Trophoblast cell (in vitro differentiated cells and primary cell): ENCODE data around the gene LCA5L.

ENCODE experiments used
- DNase-seq, 2 donors: peaks; one replicate each; pipeline ENCODE4 v3.0.0-alpha.2; 2016
- H2AFZ ChIP-seq: 2 replicates; pipeline ENCODE4 v1.6.1; 2013; ENCODE audit warnings: low read length, moderate library complexity, mild to moderate bottlenecking; ENCODE audit not compliant: insufficient read depth, poor library complexity
- H2AK5ac ChIP-seq: 2 replicates; pipeline ENCODE4 v1.6.1; 2013; ENCODE audit warnings: mild to moderate bottlenecking, low read length
- H2BK120ac ChIP-seq: 2 replicates; pipeline ENCODE4 v1.6.1; 2013; ENCODE audit warnings: low read length, mild to moderate bottlenecking, moderate library complexity; ENCODE audit not compliant: insufficient read depth, poor library complexity
- H2BK12ac ChIP-seq: 2 replicates; pipeline ENCODE4 v1.6.1; 2013; ENCODE audit warnings: mild to moderate bottlenecking, low read length, moderate library complexity
- H2BK5ac ChIP-seq: 2 replicates; pipeline ENCODE4 v1.6.1; 2013; ENCODE audit warnings: low read length, low read depth, moderate library complexity, mild to moderate bottlenecking; ENCODE audit not compliant: poor library complexity
- H3K14ac ChIP-seq: 2 replicates; pipeline ENCODE4 v1.6.1; 2013; ENCODE audit warnings: mild to moderate bottlenecking, low read length
- H3K18ac ChIP-seq: 2 replicates; pipeline ENCODE4 v1.6.1; 2013; ENCODE audit warnings: mild to moderate bottlenecking, low read length
- H3K23ac ChIP-seq: 2 replicates; pipeline ENCODE4 v1.6.1; 2013; ENCODE audit warnings: low read length
- H3K27ac ChIP-seq: 2 replicates; pipeline ENCODE4 v1.5.1; 2013; ENCODE audit warnings: low read depth, mild to moderate bottlenecking, inconsistent platforms, low read length, moderate library complexity
- H3K27me3 ChIP-seq: 2 replicates; pipeline ENCODE4 v1.6.1; 2013; ENCODE audit warnings: inconsistent platforms, mild to moderate bottlenecking, low read length, moderate library complexity; ENCODE audit not compliant: insufficient read depth
- H3K36me3 ChIP-seq, 2 experiments: 1 replicate in 1 of 2; 2 replicates in 1 of 2; pipeline ENCODE4 v1.6.1; 2013; ENCODE audit warnings: low read length in 2 of 2, mild to moderate bottlenecking in 2 of 2, moderate library complexity in 1 of 2; ENCODE audit not compliant: insufficient read depth in 2 of 2, control insufficient read depth in 1 of 2
- H3K4ac ChIP-seq: 2 replicates; pipeline ENCODE4 v1.6.1; 2013; ENCODE audit warnings: low read depth, mild to moderate bottlenecking, low read length, moderate library complexity
- H3K4me1 ChIP-seq, 2 experiments: 1 replicate in 1 of 2; 2 replicates in 1 of 2; pipeline ENCODE4 v1.6.1; 2013; ENCODE audit warnings: low read length in 2 of 2, mild to moderate bottlenecking in 2 of 2, moderate library complexity in 1 of 2; ENCODE audit not compliant: insufficient read depth in 2 of 2, control insufficient read depth in 1 of 2
- H3K4me2 ChIP-seq: 2 replicates; pipeline ENCODE4 v1.6.1; 2013; ENCODE audit warnings: inconsistent platforms, mild to moderate bottlenecking, low read length, moderate library complexity
- H3K4me3 ChIP-seq: 2 replicates; pipeline ENCODE4 v1.5.1; 2013; ENCODE audit warnings: mild to moderate bottlenecking, low read depth, low read length, inconsistent platforms
- H3K79me1 ChIP-seq: one replicate; pipeline ENCODE4 v1.6.1; 2013; ENCODE audit warnings: low read length
- H3K79me2 ChIP-seq: 2 replicates; pipeline ENCODE4 v1.6.1; 2013; ENCODE audit warnings: low read length, mild to moderate bottlenecking; ENCODE audit not compliant: control insufficient read depth, insufficient read depth, poor library complexity
- H3K9ac ChIP-seq: 2 replicates; pipeline ENCODE4 v1.6.1; 2013; ENCODE audit warnings: mild to moderate bottlenecking, low read length
- H3K9me3 ChIP-seq: 2 replicates; pipeline ENCODE4 v1.6.1; 2013; ENCODE audit warnings: low read depth, mild to moderate bottlenecking, control low read depth, inconsistent platforms, low read length; ENCODE audit not compliant: insufficient read depth
- H4K12ac ChIP-seq: 2 replicates; pipeline ENCODE4 v1.6.1; 2013; ENCODE audit warnings: low read depth, mild to moderate bottlenecking, low read length, moderate library complexity
- H4K8ac ChIP-seq: 2 replicates; pipeline ENCODE4 v1.6.1; 2013; ENCODE audit warnings: low read depth, mild to moderate bottlenecking, low read length, moderate library complexity
- H4K91ac ChIP-seq: one replicate; pipeline ENCODE4 v1.6.1; 2013; ENCODE audit warnings: low read depth, mild to moderate bottlenecking, low read length, moderate library complexity
- WGBS: extraction: QIAGEN DNeasy Blood & Tissue Kit; methylation state at CpG from one replicate; pipeline ENCODE4 v1.1.7; 2013; ENCODE audit warnings: missing lambda C conversion rate; ENCODE audit not compliant: insufficient read length, insufficient coverage; ENCODE audit errors: extremely low coverage; 5-methylcytosine and 5-hydroxymethylcytosine counted together

The LCA5L gene

DNA sequence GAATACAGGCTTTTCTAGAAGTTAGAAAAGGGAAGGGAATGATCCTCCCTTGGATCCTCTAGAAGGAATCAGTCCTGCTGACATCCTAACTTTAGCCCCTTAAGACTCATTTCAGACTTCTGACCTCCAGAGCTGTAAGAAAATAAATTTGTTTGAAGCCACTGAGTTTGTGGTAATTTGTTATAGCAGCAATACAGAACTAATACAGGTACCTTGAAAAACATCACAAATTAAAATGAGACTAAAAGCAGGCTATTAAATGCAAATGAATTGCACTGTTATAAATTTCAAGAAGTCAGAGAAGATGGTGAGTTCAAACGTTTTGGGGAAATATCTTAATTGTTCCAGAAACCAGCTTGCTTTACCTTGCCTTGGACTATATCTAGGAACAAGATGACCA lies 6.3 kb downstream of the LCA5L start:
- H3K14ac ChIP-seq = no peak overlapping the region
- no peak for DNase-seq
- H4K91ac ChIP-seq = no peak overlapping the region
- no peak overlapping the region for H2AFZ ChIP-seq
- no peak overlapping the region for H2BK5ac ChIP-seq
- no CpG with 5 or more reads among the region's 1 CpG for WGBS
- H3K4me1 ChIP-seq = no peaks in the 10 kb centered on the region
- H4K8ac ChIP-seq = no peak overlapping the region
- H3K36me3 ChIP-seq = no peaks in the 10 kb centered on the region
- H3K27ac ChIP-seq = no peak overlapping the region
- no peak overlapping the region for H3K4ac ChIP-seq
- no peak overlapping the region for H3K23ac ChIP-seq
- no peak overlapping the region for H2BK12ac ChIP-seq
- no peak overlapping the region for H3K4me3 ChIP-seq
- no peaks in the 10 kb centered on the region for H3K27me3 ChIP-seq
- H2AK5ac ChIP-seq = no peak overlapping the region
- H3K4me2 ChIP-seq = no peak overlapping the region
- H4K12ac ChIP-seq = no peak overlapping the region
- no peak overlapping the region for H3K9ac ChIP-seq
- no peak overlapping the region for H2BK120ac ChIP-seq
- no peaks in the 10 kb centered on the region for H3K79me1 ChIP-seq
- no peaks in the 10 kb centered on the region for H3K79me2 ChIP-seq
- H3K9me3 ChIP-seq = no peaks in the 10 kb centered on the region
- no peak overlapping the region for H3K18ac ChIP-seq

DNA sequence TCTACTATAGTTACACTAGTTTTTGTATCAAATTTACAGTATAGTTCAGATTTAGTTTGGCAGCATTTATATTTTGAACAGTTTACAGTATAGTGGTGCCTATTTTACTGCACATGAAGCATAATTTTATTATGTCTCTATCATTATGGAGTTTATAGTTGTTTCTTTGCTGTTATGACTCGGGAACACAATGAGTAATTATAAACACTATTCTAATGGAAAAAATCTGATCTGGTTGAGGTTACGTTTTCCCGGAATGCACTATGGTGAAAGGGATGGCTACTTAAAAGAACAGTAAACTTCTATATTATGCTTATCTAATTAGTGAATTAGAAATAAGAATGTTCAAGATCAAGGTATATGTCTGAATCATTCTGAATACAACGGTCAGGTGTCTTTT lies 10.6 kb downstream of the LCA5L start:
- H2BK120ac ChIP-seq = no peak overlapping the region
- no peak overlapping the region for H2AK5ac ChIP-seq
- H3K18ac ChIP-seq = no peak overlapping the region
- H2BK5ac ChIP-seq = no peak overlapping the region
- no peak for DNase-seq
- no peak overlapping the region for H3K4me3 ChIP-seq
- no peak overlapping the region for H3K23ac ChIP-seq
- H3K27ac ChIP-seq = no peak overlapping the region
- H4K91ac ChIP-seq = no peak overlapping the region
- H2BK12ac ChIP-seq = no peak overlapping the region
- H4K8ac ChIP-seq = no peak overlapping the region
- H2AFZ ChIP-seq = no peak overlapping the region
- H3K4me2 ChIP-seq = no peak overlapping the region
- no peaks in the 10 kb centered on the region for H3K9me3 ChIP-seq
- no peaks in the 10 kb centered on the region for H3K36me3 ChIP-seq
- no peaks in the 10 kb centered on the region for H3K79me2 ChIP-seq
- no peaks in the 10 kb centered on the region for H3K4me1 ChIP-seq
- H4K12ac ChIP-seq = no peak overlapping the region
- WGBS = no CpG with 5 or more reads among the region's 4 CpGs
- H3K14ac ChIP-seq = no peak overlapping the region
- no peak overlapping the region for H3K4ac ChIP-seq
- H3K27me3 ChIP-seq = no peaks in the 10 kb centered on the region
- H3K9ac ChIP-seq = no peak overlapping the region
- no peaks in the 10 kb centered on the region for H3K79me1 ChIP-seq

DNA sequence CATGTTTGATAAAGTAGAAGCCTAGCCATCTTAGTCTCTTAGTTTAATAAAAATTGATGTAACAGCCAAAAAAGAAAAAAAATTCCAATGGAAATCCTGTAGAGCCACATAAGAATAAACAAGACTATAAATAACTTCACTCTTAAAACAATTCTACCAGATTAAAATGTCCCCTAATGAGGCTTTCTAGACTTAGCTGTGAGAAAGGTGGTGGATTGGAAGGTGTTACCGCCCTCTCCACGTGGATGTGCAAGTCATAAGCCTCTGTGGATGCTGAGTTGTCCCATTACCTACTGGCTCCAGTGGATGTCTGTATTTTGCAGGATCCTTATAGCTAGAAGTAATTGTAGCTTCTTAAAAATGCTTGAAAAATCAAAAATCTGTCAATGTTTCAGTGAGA lies 14.6 kb downstream of the LCA5L start:
- Histone ChIP-seq H2BK5ac (no peak overlapping the region), H4K8ac (no peak overlapping the region)

GRCh38 chr21:39430457-39430856 lies 15.1 kb downstream of the LCA5L start:
- H3K79me2 ChIP-seq = no peaks in the 10 kb centered on the region
- H3K18ac ChIP-seq = no peak overlapping the region
- no peak overlapping the region for H4K91ac ChIP-seq
- H3K23ac ChIP-seq = no peak overlapping the region
- H3K4me1 ChIP-seq = peaks cover 0 to 5% of the 10 kb centered on the region in 2 experiments
- no CpG with 5 or more reads among the region's 4 CpGs for WGBS
- no peak overlapping the region for H3K4me2 ChIP-seq
- DNase-seq = no peak
- no peak overlapping the region for H3K4ac ChIP-seq
- no peaks in the 10 kb centered on the region for H3K9me3 ChIP-seq
- no peak overlapping the region for H2BK5ac ChIP-seq
- no peak overlapping the region for H3K14ac ChIP-seq
- H2AK5ac ChIP-seq = no peak overlapping the region
- H2BK12ac ChIP-seq = no peak overlapping the region
- no peak overlapping the region for H4K8ac ChIP-seq
- H3K27me3 ChIP-seq = no peaks in the 10 kb centered on the region
- H3K36me3 ChIP-seq = no peaks in the 10 kb centered on the region
- H3K9ac ChIP-seq = no peak overlapping the region
- no peak overlapping the region for H3K27ac ChIP-seq
- no peak overlapping the region for H3K4me3 ChIP-seq
- no peaks in the 10 kb centered on the region for H3K79me1 ChIP-seq
- no peak overlapping the region for H4K12ac ChIP-seq
- no peak overlapping the region for H2AFZ ChIP-seq
- H2BK120ac ChIP-seq = no peak overlapping the region

More for the DNA sequence above, 14.6 kb downstream of the LCA5L start:
- Histone ChIP-seq H3K9me3 (no peaks in the 10 kb centered on the region), H2AFZ (no peak overlapping the region), H2AK5ac (no peak overlapping the region), H3K4me2 (no peak overlapping the region), H3K23ac (no peak overlapping the region), H4K91ac (no peak overlapping the region), H3K4ac (no peak overlapping the region), H3K18ac (no peak overlapping the region), H3K4me3 (no peak overlapping the region), H2BK120ac (no peak overlapping the region), H3K9ac (no peak overlapping the region), H3K79me2 (no peaks in the 10 kb centered on the region), H3K36me3 (no peaks in the 10 kb centered on the region), H4K12ac (no peak overlapping the region), H3K4me1 (peaks cover 0 to 5% of the 10 kb centered on the region in 2 experiments), H3K14ac (no peak overlapping the region), H3K27ac (no peak overlapping the region), H2BK12ac (no peak overlapping the region), H3K27me3 (no peaks in the 10 kb centered on the region), H3K79me1 (no peaks in the 10 kb centered on the region)
- DNase-seq = no peak
- WGBS = no CpG with 5 or more reads among the region's 2 CpGs
